ENCODE measurements around the gene ATP5F1E.

The ATP5F1E gene

GRCh38 chr20:59008715-59009336 lies 23.3 kb downstream of the ATP5F1E start:
- no peak for TF ChIP-seq CTCF (IDR thresholded peaks at IDR 0.05; ENCODE audit: extremely low read depth, missing control alignments)
- no peak for DNase-seq (ENCODE audit: low spot score)

- DNase-seq (ENCODE audit: low spot score), result peak; percentile 92
Measured at GRCh38 chr20:59007665-59008511, 24.2 kb downstream of the ATP5F1E start.

GRCh38 chr20:59006864-59007664 lies 25.1 kb downstream of the ATP5F1E start, which contains the start of gene CTSZ:
CTSZ (minus strand) TSS chr20:59007254; CDS start chr20:59007128, 126 bp downstream.
- TF ChIP-seq CTCF (IDR thresholded peaks at IDR 0.05; ENCODE audit: extremely low read depth, missing control alignments), result no peak
- DNase-seq (ENCODE audit: low spot score), result peak; percentile 88

More at GRCh38 chr20:59007665-59008511, 24.2 kb downstream of the ATP5F1E start:
- no peak for TF ChIP-seq CTCF (IDR thresholded peaks at IDR 0.05; ENCODE audit: extremely low read depth, missing control alignments)

- peak; percentile 44 for DNase-seq (ENCODE audit: low spot score)
- no peak for TF ChIP-seq CTCF (IDR thresholded peaks at IDR 0.05; ENCODE audit: extremely low read depth, missing control alignments)
Measured at GRCh38 chr20:59006167-59006863, 25.8 kb downstream of the ATP5F1E start.

GRCh38 chr20:59005523-59006166 lies 26.5 kb downstream of the ATP5F1E start:
- no peak for DNase-seq (ENCODE audit: low spot score)
- no peak for TF ChIP-seq CTCF (IDR thresholded peaks at IDR 0.05; ENCODE audit: extremely low read depth, missing control alignments)

- TF ChIP-seq CTCF (IDR thresholded peaks at IDR 0.05; ENCODE audit: extremely low read depth, missing control alignments), result no peak
- peak; percentile 87 for DNase-seq (ENCODE audit: low spot score)
Measured at GRCh38 chr20:59004763-59005522, 27.2 kb downstream of the ATP5F1E start.

All from GM20000 (cell line).